Fibroblast of peridontal ligament (primary cell): ENCODE data around the gene DCC.

Experiments used
- DNase-seq: peaks from one replicate; pipeline ENCODE4 v3.0.0-alpha.2; 2010; ENCODE audit errors: extremely low read depth

The DCC gene

GRCh38 chr18:53070788-53071187 lies 730.8 kb downstream of the DCC start:
- DNase-seq: no peak

- DNase-seq: no peak
These were observed 740.7 kb downstream of the DCC start for GRCh38 chr18:53080687-53081086.

GRCh38 chr18:53093636-53094035 lies 753.6 kb downstream of the DCC start:
- DNase-seq: no peak

- no peak for DNase-seq
These were observed 761.6 kb downstream of the DCC start for GRCh38 chr18:53101536-53102105.

- DNase-seq: no peak
These were observed 774.4 kb downstream of the DCC start for GRCh38 chr18:53114441-53114840.

- DNase-seq: no peak
These were observed 776.0 kb downstream of the DCC start for GRCh38 chr18:53115876-53116585.

GRCh38 chr18:53117851-53118250 lies 777.9 kb downstream of the DCC start:
- no peak for DNase-seq

- DNase-seq: no peak
These were observed 786.2 kb downstream of the DCC start for GRCh38 chr18:53126210-53126609.

- DNase-seq: no peak
These were observed 791.0 kb downstream of the DCC start for GRCh38 chr18:53131001-53131400.

GRCh38 chr18:53134711-53135110 lies 794.7 kb downstream of the DCC start:
- DNase-seq: no peak

GRCh38 chr18:53135654-53136053 lies 795.7 kb downstream of the DCC start:
- no peak for DNase-seq

GRCh38 chr18:53139746-53140500 lies 799.9 kb downstream of the DCC start:
- no peak for DNase-seq

GRCh38 chr18:53142005-53142404 lies 802.0 kb downstream of the DCC start:
- no peak for DNase-seq

- DNase-seq: no peak
These were observed 807.5 kb downstream of the DCC start for GRCh38 chr18:53147472-53147871.

GRCh38 chr18:53148123-53148522 lies 808.1 kb downstream of the DCC start:
- DNase-seq: no peak

- DNase-seq: no peak
These were observed 812.5 kb downstream of the DCC start for GRCh38 chr18:53152476-53152875.

GRCh38 chr18:53153281-53153680 lies 813.3 kb downstream of the DCC start:
- DNase-seq: no peak

GRCh38 chr18:53153800-53154199 lies 813.8 kb downstream of the DCC start:
- DNase-seq: no peak

GRCh38 chr18:53165770-53166169 lies 825.8 kb downstream of the DCC start:
- no peak for DNase-seq

- no peak for DNase-seq
These were observed 829.3 kb downstream of the DCC start for GRCh38 chr18:53169346-53169745.

- DNase-seq: no peak
These were observed 851.6 kb downstream of the DCC start for GRCh38 chr18:53191634-53192033.

GRCh38 chr18:53193870-53194269 lies 853.9 kb downstream of the DCC start:
- DNase-seq: no peak

- no peak for DNase-seq
These were observed 879.9 kb downstream of the DCC start for GRCh38 chr18:53219853-53220252.
